ENCODE measurements around the gene PTOV1.

PTOV1 gene

DNA sequence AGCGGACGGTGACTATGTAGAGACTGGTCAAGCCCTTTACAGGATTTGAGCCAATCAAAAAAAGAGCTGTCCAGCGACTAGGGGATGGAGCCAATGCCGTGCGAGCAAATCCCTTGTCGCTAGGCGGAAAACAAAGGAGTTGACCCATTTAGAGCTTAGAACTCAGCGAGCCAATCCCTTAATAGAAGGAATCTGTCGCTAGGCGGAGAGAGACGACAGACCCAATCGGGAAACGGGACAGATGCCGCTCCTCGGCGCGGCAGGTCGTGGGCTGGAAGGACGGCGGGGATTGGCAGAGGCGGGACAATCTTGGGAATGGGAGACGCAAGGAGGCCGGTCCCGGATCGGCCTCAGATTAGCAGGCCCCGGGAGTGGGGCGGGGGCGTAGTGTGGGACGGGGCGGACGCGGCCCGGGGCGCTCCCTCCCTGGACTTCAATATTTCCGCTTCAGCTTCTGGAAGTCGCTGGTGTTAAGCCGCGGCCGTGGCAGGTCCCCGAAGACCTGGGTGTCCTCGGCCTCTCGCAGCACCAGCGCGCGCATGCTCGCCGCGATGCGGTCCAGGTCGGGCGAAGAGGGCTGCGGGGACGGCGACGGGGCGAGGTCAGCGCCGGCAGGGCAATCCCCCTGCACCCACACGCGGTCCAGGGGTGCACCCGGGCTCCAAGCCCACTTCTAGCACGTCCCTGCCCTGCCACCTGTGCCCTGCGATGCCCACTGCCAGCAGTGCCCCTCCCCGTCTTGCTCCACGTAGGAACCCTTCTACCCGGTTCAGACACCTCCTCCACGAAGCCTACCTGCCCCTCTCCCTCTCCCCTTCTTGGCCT lies 18.7 kb downstream of the PTOV1 start:
- TF ChIP-seq CTCF (IDR thresholded peaks at IDR 0.05; ENCODE audit: low read depth, low read length, missing control alignments), result no peak
- peak; percentile 100 for DNase-seq (ENCODE audit: extremely low read depth, low read depth)
- H3K4me3 ChIP-seq (replicated peaks; ENCODE audit: low read depth, low read length), result peak overlapping the region; percentile 42

DNA sequence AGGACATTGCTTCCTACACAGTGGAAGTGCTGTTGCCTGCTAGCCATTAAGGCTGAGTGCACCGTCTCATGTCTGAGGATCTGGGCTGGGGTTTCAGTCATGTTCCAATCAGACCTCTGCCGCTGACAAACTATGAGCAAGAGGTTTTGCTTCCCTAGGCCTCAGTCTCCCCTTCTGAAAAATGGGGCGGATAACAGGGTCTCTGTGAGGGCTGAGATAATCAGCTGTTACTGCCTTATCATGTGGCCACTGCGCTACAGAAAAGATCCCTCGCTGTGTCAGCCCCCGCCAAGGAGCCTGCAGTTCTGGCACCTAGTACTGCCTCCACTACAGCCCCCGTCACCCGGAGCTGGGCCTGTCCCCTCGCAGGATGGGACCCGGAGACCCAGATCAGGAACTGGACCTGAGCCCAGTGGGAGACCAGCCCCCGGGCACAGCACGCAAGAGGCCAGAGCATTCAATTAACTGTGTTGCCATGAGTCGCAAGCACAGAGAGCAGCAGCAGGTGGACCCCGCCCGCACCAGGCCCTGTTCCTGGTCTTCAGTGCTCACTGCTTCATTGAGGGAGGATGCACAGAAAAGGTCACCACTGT lies 19.4 kb downstream of the PTOV1 start:
- TF ChIP-seq CTCF (IDR thresholded peaks at IDR 0.05; ENCODE audit: low read depth, low read length, missing control alignments), result no peak
- DNase-seq (ENCODE audit: extremely low read depth, low read depth), result no peak
- H3K4me3 ChIP-seq (replicated peaks; ENCODE audit: low read depth, low read length), result peak overlapping the region; percentile 42

- no peak for DNase-seq (ENCODE audit: extremely low read depth, low read depth)
- no peak for TF ChIP-seq CTCF (IDR thresholded peaks at IDR 0.05; ENCODE audit: low read depth, low read length, missing control alignments)
- no peak overlapping the region for H3K4me3 ChIP-seq (replicated peaks; ENCODE audit: low read depth, low read length)
These were observed 20.5 kb downstream of the PTOV1 start for GRCh38 chr19:49871349-49871985.

DNA sequence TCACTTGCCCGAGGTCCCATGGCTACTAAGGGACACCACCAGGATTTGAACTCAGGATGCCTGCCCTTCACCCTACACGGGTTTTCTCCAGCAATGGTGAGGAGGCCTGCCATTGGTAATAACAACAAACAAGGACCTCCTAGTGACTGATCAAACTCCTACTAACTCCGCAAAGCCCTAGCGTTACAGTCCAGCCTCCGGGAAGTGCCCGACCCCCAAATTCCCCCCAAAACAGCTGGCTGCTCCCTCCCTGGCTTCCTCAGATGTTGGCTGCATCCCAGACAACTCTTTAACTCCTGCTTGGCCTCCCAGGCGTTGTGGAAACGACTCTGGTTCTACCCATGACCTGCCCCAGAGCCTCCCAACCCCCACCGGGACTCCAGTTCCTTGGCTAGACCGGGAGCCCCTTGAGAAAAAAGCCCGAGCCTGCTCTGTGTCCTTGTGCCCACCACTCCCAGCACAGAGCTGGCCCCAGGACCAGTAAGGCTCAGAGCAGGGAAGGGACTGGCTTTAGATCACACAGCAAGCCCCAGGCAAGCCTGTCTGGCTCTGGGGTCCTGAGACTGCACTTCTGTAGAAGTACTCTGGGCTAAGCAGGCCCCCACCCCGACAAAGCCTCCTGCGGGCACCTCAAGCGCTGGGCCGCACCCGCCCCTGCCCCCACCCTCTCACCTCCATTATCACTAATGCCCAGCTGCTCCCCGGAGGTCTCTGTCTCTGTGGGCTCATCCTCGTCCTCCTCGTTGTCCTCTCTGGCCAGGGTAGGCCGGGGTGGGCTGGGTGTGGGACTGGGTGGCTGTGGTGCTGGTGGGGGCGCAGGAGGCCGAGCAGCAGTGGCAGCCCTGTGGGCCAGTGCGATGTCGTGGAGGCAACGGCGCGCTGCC lies 21.5 kb downstream of the PTOV1 start:
- H3K4me3 ChIP-seq (replicated peaks; ENCODE audit: low read depth, low read length), result no peak overlapping the region
- no peak for DNase-seq (ENCODE audit: extremely low read depth, low read depth)
- TF ChIP-seq CTCF (IDR thresholded peaks at IDR 0.05; ENCODE audit: low read depth, low read length, missing control alignments), result no peak

DNA sequence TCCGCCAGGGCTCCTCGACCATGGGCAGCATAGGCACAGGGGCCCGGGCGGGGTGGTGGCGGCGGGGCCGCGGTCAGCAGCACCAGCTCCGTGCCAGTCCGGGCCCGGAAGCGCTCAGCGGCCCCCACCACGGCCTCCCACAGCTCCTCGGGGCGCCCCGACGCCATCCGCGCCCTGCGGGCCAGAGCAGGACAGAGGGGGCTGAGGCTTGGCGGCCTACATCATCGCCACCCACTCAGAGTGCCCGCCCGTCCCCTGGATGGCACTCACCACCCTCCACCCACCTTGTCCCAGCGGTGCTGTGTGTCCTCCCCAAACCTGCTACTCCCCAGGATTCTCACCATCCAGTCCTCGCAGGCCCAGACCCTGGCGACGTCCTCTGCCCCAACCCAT lies 22.2 kb downstream of the PTOV1 start:
- no peak overlapping the region for H3K4me3 ChIP-seq (replicated peaks; ENCODE audit: low read depth, low read length)
- no peak for TF ChIP-seq CTCF (IDR thresholded peaks at IDR 0.05; ENCODE audit: low read depth, low read length, missing control alignments)
- no peak for DNase-seq (ENCODE audit: extremely low read depth, low read depth)

- DNase-seq (ENCODE audit: extremely low read depth, low read depth), result no peak
- no peak overlapping the region for H3K4me3 ChIP-seq (replicated peaks; ENCODE audit: low read depth, low read length)
- TF ChIP-seq CTCF (IDR thresholded peaks at IDR 0.05; ENCODE audit: low read depth, low read length, missing control alignments), result no peak
These were observed 22.9 kb downstream of the PTOV1 start for GRCh38 chr19:49873834-49874233.
